T-helper 1 cell (primary cell): ENCODE results near the gene MED28.
"Not testable (repeated sequence)": the region's sequence is repeated elsewhere in the genome, so short reads cannot be mapped to it uniquely, and the experiment has no call there.

ENCODE experiments used
- DNase-seq, 5 donors: peaks; one replicate each; pipeline ENCODE4 v3.0.0-alpha.2; 2012 to 2020

The MED28 gene

GRCh38 chr4:17618926-17619325 is 4.5 kb downstream of the MED28 start:
- no peak for DNase-seq

DNA sequence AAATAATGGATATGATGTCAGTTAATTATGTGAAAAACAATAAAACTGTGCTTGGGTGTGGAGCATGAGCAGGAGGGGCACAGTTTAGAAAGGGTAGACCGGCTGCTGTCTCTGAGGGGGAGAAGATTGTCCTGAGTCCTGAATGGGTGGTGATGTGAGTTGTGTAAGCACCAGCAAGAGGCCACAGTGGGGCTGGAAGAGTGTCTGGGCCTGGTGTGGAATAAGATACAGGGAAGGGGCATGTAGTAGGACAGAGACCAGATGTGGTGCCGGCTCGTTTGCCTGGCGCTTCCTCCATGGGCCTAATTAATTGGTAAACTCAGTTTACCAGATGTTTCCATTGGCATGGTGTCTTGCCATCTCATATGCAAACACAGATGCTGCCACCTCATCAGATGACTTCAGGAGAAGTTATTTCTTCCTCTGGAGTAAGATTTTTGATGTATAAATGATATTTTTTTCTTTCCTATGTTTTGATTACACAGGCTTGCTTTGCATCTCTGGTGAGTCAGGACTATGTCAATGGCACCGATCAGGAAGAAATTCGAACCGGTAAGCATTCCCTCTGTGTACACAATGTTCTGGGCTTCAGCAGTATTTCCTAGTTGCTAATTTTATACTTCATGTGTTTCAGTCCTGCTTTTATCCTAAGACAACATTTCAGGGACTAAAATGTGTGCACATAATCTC is 5.1 kb downstream of the MED28 start:
- no peak for DNase-seq

DNA sequence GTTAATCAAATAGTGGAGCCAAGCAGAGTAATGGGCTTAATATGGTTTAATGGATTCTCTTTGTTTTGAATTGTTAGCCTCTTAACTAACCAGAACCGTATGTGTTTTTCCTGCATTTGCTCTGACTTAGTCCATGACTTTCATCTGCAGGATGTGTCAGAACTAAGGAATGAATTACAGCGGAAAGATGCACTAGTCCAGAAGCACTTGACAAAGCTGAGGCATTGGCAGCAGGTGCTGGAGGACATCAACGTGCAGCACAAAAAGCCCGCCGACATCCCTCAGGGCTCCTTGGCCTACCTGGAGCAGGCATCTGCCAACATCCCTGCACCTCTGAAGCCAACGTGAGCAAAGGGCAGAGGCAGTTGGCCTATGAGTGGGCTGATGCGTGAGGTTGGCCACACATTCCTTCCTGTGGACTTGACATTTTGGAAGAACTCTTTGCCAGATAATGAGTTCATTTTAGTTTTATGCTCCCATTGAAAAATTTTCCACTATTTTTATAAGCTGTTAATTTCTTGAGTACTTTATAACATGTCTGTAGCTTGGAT is 9.1 kb downstream of the MED28 start:
- DNase-seq, result no peak

DNA sequence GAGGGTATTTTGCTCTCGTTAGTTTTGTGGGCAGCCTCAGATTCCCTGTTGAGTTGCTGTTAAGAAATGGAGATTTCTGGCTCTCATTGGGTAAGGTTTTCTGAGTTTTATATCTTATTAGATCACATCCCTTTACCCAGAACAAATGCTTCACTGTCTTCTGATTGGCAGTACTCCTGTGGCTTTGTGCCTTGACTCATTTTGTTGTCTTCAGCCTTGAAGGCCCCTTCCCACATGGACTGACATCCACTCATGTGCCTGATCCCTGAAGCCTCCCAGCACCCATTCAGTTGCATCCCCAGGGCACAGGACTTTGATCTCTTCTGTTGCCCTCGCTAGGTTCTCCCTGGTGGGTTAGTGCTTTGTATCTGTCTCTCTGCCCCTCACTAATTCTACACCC is 10.4 kb downstream of the MED28 start:
- DNase-seq, result no peak

GRCh38 chr4:17630228-17630627 is 15.8 kb downstream of the MED28 start:
- no peak for DNase-seq

GRCh38 chr4:17633600-17633999 is 19.2 kb downstream of the MED28 start:
- no peak for DNase-seq

GRCh38 chr4:17635056-17635455 is 20.6 kb downstream of the MED28 start:
- no peak for DNase-seq

DNA sequence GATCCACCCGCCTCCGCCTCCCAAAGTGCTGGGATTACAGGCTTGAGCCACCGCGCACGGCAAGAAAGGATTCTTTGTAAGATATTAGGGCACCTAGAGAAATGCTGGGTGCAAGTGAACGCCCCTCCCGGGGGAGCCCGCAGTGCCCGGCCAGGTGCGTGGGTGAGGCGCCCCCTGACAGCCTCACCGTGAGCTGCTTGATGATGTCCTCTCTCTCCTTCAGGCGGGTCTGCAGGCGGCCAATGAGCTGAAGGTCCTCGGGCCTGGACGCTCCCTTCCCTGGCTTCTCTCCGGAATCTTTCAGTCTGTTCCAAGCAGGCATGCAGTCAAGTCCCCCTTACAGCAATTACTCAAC is 21.9 kb downstream of the MED28 start:
- no peak for DNase-seq

GRCh38 chr4:17636696-17637622 is 22.5 kb downstream of the MED28 start:
- DNase-seq, result peak; percentile 33 to 59 (median 55)

GRCh38 chr4:17639136-17639535 is 24.7 kb downstream of the MED28 start:
- DNase-seq, result no peak

DNA sequence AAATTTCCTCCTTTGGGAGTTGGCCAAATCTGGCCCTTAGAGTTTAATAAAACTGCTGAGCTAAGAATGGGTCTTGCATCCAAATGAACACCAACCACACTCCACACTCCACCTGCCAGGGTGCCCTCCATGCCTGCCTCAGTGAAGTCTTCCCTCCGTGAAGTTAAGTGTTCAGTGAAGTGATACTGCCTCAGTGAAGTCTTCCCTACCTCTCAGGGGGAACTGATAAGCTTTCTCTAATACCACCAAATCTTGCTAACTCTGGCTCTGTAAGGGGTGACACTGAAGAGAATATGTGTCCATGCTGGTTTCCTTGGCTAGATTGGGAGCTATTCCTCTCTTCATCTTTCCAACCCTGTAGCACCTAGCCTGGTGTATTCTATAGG is 27.9 kb downstream of the MED28 start:
- DNase-seq, result no peak

GRCh38 chr4:17646693-17647092 is 32.3 kb downstream of the MED28 start:
- no peak for DNase-seq

DNA sequence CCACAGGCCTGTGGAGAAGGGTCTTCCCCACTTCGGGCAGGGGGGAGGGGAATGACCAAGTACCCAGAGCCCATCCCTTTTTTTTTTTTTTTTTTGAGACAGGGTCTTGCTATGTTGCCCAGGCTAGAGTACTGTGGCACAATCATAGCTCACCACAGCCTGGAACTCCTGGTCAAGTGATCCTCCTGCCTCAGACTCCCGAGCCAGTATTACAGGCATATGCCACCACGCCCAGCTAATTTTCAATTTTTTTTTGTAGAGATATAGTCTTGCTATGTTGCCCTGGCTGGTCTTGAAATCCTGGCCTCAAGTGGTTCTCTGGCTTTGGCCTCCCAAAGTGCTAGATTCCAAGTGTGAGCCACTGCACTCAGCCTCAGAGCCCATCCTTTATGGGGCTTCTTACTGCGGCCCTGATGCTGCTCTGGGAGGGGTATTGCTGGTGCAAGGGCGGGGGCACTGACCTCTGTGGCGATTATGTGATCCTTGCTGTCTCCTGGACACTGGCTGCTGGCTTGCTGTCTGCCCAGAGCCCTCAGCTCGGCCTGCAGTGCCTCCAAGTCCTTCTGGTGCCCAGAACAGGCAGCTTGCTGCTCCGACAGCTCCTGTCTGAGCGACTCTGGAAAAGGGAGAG is 32.9 kb downstream of the MED28 start:
- DNase-seq, result no peak

DNA sequence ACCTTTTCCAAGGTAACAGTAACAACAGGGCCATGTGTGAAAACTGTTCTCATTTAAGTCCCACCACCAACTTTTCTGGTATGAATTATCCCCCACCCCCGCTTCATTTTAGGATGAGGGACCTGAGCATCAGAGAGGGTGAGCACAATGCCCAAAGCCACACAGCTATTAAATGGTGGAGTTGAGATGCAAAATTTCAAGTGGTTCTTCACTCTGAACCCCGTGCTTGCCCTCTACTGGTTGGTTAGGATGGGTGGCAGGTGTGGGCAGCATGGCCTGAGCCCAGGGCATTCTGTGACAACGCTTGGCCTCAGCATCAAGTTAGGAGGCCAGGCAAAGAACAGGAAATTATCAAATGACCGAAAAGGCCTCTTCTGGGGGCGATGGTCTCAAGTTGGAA is 33.5 kb downstream of the MED28 start:
- no peak for DNase-seq

- DNase-seq, result no peak
Observed at GRCh38 chr4:17650406-17650805, 36.0 kb downstream of the MED28 start.

- no peak for DNase-seq
Observed at GRCh38 chr4:17654701-17655100, 40.3 kb downstream of the MED28 start.

- DNase-seq, result no peak
Observed at GRCh38 chr4:17657090-17657489, 42.6 kb downstream of the MED28 start.

DNA sequence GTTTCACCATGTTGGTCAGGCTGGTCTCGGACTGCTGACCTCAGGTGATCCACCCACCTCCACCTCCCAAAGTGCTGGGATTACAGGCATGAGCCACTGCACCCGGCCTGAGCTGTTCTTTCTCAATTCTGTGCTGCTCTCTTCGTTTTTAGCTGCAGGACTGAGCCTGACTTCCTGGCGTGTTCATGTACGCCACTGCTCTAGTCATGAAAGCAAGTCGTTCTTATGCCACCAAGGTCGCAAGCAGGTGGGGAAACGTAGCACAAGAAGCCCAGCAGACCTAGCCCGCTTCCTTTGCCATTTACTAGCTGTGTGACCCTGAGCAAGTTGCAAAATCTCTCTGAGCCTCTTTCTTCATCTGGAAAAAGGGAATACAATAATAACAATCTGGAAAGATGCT is 43.4 kb downstream of the MED28 start:
- DNase-seq, result no peak

DNA sequence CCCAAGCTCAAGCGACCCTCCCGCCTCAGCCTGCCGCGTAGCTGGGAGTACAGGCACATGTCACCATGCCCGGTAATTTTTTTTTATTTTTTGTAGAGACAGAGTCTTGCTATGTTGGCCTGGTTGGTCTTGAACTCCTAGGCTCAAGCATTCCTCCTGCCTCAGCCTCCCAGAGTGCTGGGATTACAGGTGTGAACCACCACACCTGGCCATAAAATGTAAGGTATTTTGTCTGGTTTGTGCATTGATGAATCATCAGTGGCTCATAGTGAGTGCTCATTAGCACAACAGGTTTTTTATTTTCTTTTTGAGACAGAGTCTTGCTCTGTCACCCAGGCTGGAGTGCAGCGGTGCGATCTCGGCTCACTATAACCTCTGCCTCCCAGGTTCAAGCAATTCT is 44.8 kb downstream of the MED28 start:
- not testable (repeated sequence) for DNase-seq

DNA sequence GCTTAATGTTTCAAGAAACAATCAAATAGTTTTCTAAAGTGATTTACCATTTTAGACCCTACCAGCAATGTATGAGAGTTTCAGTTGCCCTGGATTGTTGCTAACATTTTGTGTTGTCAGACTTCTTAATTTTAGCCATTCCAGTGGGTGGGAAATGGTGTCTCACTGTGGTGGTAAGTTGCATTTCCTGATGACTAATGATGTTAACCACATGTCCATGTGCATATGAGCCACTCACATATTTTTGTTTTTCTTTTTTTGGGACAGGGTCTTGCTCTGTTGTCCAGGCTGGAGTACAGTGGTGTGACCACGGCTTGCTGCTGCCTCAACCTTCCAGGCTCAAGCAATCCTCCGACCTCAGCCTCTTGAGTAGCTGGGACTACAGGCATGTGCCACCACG is 48.3 kb downstream of the MED28 start:
- DNase-seq, result no peak

GRCh38 chr4:17664755-17665154 is 50.3 kb downstream of the MED28 start:
- no peak for DNase-seq

DNA sequence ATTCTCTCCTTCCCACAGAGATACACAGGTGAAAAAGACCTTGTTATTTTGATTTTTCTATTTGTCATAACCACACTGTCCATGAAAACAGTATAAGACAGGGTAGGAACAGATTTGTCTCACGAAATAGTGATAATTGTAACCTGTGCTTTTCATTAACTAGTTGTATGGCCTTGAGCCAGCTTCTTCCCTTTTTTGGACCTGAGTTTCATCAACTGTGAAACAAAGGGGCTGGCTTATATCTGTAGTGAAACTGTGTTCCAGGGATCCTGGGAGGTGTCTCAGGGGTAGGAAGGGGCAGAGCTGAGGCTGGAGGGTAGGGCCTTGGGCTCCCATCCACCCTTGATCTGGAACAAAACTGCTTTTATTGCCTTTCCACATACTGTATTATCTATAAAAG is 50.9 kb downstream of the MED28 start:
- no peak for DNase-seq

- no peak for DNase-seq
Observed at GRCh38 chr4:17665852-17666251, 51.4 kb downstream of the MED28 start.

GRCh38 chr4:17667253-17667652 is 52.8 kb downstream of the MED28 start:
- no peak for DNase-seq
